K562 (cell line): Measurements from ENCODE around the gene SIRPA. TPM values are rescaled to one million over a fixed set of nuclear protein-coding genes. Genes with fewer than 3 reads are reported as not detected.

ENCODE experiments used
- C11orf30 ChIP-seq: fragments of 450-650 bp; IDR thresholded peaks from 2 replicates; pipeline ENCODE4 v1.6.1; 2016; ENCODE audit warnings: low read depth, mild to moderate bottlenecking
- CEBPG ChIP-seq, 3 experiments: fragments of 200-800 bp in 1 of 3; sonication (Bioruptor generic) in 1 of 3; sonication (generic) in 1 of 3; formaldehyde crosslinking in 1 of 3; IDR thresholded peaks in 2 of 3; conservative IDR thresholded peaks in 1 of 3; 2 replicates each; pipeline versions ENCODE4 v1.6.1 to v1.8.0; 2016 to 2022; ENCODE audit warnings: missing compliant biosample characterization in 2 of 3, missing genetic modification characterization in 2 of 3, mild to moderate bottlenecking in 1 of 3, missing genetic modification reagents in 1 of 3
- CREBBP ChIP-seq: IDR thresholded peaks from one replicate; pipeline ENCODE4 v1.6.1; 2012; ENCODE audit warnings: low read depth, mild to moderate bottlenecking, control low read depth, inconsistent platforms, low read length
- CREM ChIP-seq: IDR thresholded peaks from 2 replicates; pipeline ENCODE4 v1.6.1; 2014; ENCODE audit warnings: antibody characterized with exemption, low read depth
- DDX20 ChIP-seq: fragments of 450-650 bp; IDR thresholded peaks from 2 replicates; pipeline ENCODE4 v1.6.1; 2016; ENCODE audit warnings: missing genetic modification characterization, low read depth, mild to moderate bottlenecking, missing compliant biosample characterization, moderate library complexity
- E2F6 ChIP-seq, 2 experiments: IDR thresholded peaks; 2 replicates each; pipeline ENCODE4 v1.6.1; 2011; ENCODE audit warnings: borderline replicate concordance in 1 of 2, control low read depth in 1 of 2, low read depth in 1 of 2, low read length in 1 of 2, mild to moderate bottlenecking in 1 of 2, mixed read lengths in 1 of 2, moderate library complexity in 1 of 2; ENCODE audit not compliant: insufficient read depth in 1 of 2, insufficient read length in 1 of 2, poor library complexity in 1 of 2, severe bottlenecking in 1 of 2; ENCODE audit errors: extremely low read depth in 1 of 2
- HES1 ChIP-seq: fragments of 450-650 bp; IDR thresholded peaks from 2 replicates; pipeline ENCODE4 v1.6.1; 2016; ENCODE audit warnings: low read depth, mild to moderate bottlenecking, moderate library complexity
- IFI16 ChIP-seq: fragments of 250-450 bp; sonication (Bioruptor Pico); IDR thresholded peaks from 2 replicates; pipeline ENCODE4 v2.1.2; 2022; ENCODE audit warnings: mild to moderate bottlenecking, inconsistent platforms
- MYNN ChIP-seq, 2 experiments: sonication (generic); formaldehyde crosslinking in 1 of 2; IDR thresholded peaks; 2 replicates each; pipeline versions ENCODE4 v1.5.0 to v1.6.1; 2016 to 2020; ENCODE audit warnings: antibody characterized with exemption in 1 of 2, missing genetic modification reagents in 1 of 2
- RAD51 ChIP-seq: fragments of 450-650 bp; IDR thresholded peaks from 2 replicates; pipeline ENCODE4 v1.7.1; 2016; ENCODE audit warnings: low read depth, mild to moderate bottlenecking, borderline replicate concordance
- RCOR1 ChIP-seq, 2 experiments: IDR thresholded peaks; 2 replicates each; pipeline ENCODE4 v1.6.1; 2012; ENCODE audit warnings: low read depth in 2 of 2, low read length in 2 of 2, borderline replicate concordance in 1 of 2, improper control_type of control experiment in 1 of 2
- RNF2 ChIP-seq: sonication (generic); IDR thresholded peaks from 2 replicates; pipeline ENCODE4 v1.6.1; 2016
- TEAD4 ChIP-seq, 2 experiments: sonication (generic) in 1 of 2; formaldehyde crosslinking in 1 of 2; IDR thresholded peaks; 2 replicates each; pipeline versions ENCODE4 v1.6.1 to v1.8.0; 2012 to 2022; ENCODE audit warnings: borderline replicate concordance in 1 of 2, inconsistent platforms in 1 of 2, low read length in 1 of 2, mild to moderate bottlenecking in 1 of 2, missing genetic modification reagents in 1 of 2
- TFAP4 ChIP-seq: sonication (generic); formaldehyde crosslinking; IDR thresholded peaks from 2 replicates; pipeline ENCODE4 v1.8.0; 2022; ENCODE audit warnings: missing genetic modification reagents, mild to moderate bottlenecking, moderate library complexity, borderline replicate concordance
- USF2 ChIP-seq: sonication (generic); formaldehyde crosslinking; IDR thresholded peaks from 2 replicates; pipeline ENCODE4 v1.5.0; 2020; ENCODE audit warnings: missing genetic modification reagents
- XRCC5 ChIP-seq: fragments of 200-400 bp; formaldehyde crosslinking; IDR thresholded peaks from 2 replicates; pipeline ENCODE4 v1.6.1; 2017; ENCODE audit warnings: low read depth, mild to moderate bottlenecking, low read length
- ZNF253 ChIP-seq: fragments of 250-450 bp; sonication (Bioruptor Pico); conservative IDR thresholded peaks from 2 replicates; pipeline ENCODE4 v1.6.1; 2021; ENCODE audit warnings: mild to moderate bottlenecking
- ZSCAN29 ChIP-seq: fragments of 450-650 bp; IDR thresholded peaks from 2 replicates; pipeline ENCODE4 v1.6.1; 2017
- polyA plus RNA-seq, 8 experiments: library from polyadenylated mRNA; depleted of rRNA in 4 of 8; stranded (reverse) in 5 of 8; unstranded in 3 of 8; fragments of >200 nt; fragmentation: Nextera tagmentation in 2 of 8; fragmentation: Illumina TruSeq in 1 of 8; extraction: Ambion mirVana in 2 of 8; extraction: Trizol in 1 of 8; gene quantifications; 2 replicates each; pipeline versions ENCODE4 v1.2.1 to v1.2.3, GENCODE V29; 2011 to 2014; ENCODE audit warnings: inconsistent platforms in 1 of 8, missing spikeins in 1 of 8
- total RNA-seq, 7 experiments: library from RNA; depleted of rRNA in 6 of 7; stranded (reverse); fragments of >200 nt in 6 of 7; fragmentation: Illumina TruSeq in 2 of 7; extraction: Trizol in 2 of 7; gene quantifications; 2 replicates each; pipeline versions ENCODE4 v1.2.1 to v1.2.3, GENCODE V29; 2011 to 2021; ENCODE audit warnings: low replicate concordance in 1 of 7
- TF ChIP-seq, protein P1 (sequence below): sonication (generic); formaldehyde crosslinking; IDR thresholded peaks from 2 replicates; pipeline ENCODE4 v1.9.0; 2022; ENCODE audit warnings: mild to moderate bottlenecking, missing genetic modification reagents
- TF ChIP-seq, protein P2 (sequence below): sonication (generic); formaldehyde crosslinking; IDR thresholded peaks from 2 replicates; pipeline ENCODE4 v1.8.1; 2023; ENCODE audit warnings: mild to moderate bottlenecking, missing genetic modification reagents, moderate library complexity

Gene SIRPA
- total and polyA plus RNA-seq, 9 of the 15 experiments (the other 6 are each of a cell fraction or from before 2014, with no cell fraction given): 0.01 to 0.40 (median 0.11) TPM; not detected in 2

GRCh38 chr20:1965520-1966351, 70.5 kb downstream of the SIRPA start (continued):
- TF ChIP-seq TFAP4 (CRISPR knock-in tag) (peak; percentile 18; the same call in 1 of the 2 replicates), ZNF253 (CRISPR knock-in tag) (no peak), C11orf30 (no peak), CEBPG (CRISPR knock-in tag; IDR thresholded peaks at IDR 0.05) (no peak), CEBPG (tag; conservative IDR thresholded peaks at IDR 0.05 in 1 of 2, IDR thresholded peaks at IDR 0.05 in 1 of 2) (peak; percentile 23 to 34; a peak in 3 of 4 replicates), XRCC5 (no peak), E2F6 (IDR thresholded peaks at IDR 0.05; ENCODE audit: borderline replicate concordance in 1 of 2, extremely low read depth in 1 of 2, insufficient read depth in 1 of 2, insufficient read length in 1 of 2, low read depth in 1 of 2, low read length in 1 of 2, poor library complexity in 1 of 2, severe bottlenecking in 1 of 2) (peak in 1 of 2 experiments; percentile 34), DDX20 (no peak), TEAD4 (IDR thresholded peaks at IDR 0.05; ENCODE audit: low read length) (no peak), TEAD4 (CRISPR knock-in tag; IDR thresholded peaks at IDR 0.05; ENCODE audit: borderline replicate concordance) (no peak), RNF2 (no peak), ZSCAN29 (no peak), HES1 (no peak), CREM (peak; percentile 39; the same call in 1 of the 2 replicates), CREBBP (no peak), USF2 (CRISPR knock-in tag) (peak; percentile 65), MYNN (IDR thresholded peaks at IDR 0.05) (no peak), MYNN (CRISPR knock-in tag; IDR thresholded peaks at IDR 0.05) (no peak), RAD51 (peak; percentile 42; the same call in 1 of the 2 replicates), IFI16 (no peak), RCOR1 (IDR thresholded peaks at IDR 0.05; ENCODE audit: borderline replicate concordance in 1 of 2, low read depth in 2 of 2, low read length in 2 of 2) (0 out of 4 replicates have a peak, but pooled peaks of 1 of the 2 experiments have one; percentile 13)
- TF ChIP-seq, protein P1, sequence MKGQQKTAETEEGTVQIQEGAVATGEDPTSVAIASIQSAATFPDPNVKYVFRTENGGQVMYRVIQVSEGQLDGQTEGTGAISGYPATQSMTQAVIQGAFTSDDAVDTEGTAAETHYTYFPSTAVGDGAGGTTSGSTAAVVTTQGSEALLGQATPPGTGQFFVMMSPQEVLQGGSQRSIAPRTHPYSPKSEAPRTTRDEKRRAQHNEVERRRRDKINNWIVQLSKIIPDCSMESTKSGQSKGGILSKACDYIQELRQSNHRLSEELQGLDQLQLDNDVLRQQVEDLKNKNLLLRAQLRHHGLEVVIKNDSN (CRISPR knock-in tag): peak; percentile 75
- TF ChIP-seq, protein P2, sequence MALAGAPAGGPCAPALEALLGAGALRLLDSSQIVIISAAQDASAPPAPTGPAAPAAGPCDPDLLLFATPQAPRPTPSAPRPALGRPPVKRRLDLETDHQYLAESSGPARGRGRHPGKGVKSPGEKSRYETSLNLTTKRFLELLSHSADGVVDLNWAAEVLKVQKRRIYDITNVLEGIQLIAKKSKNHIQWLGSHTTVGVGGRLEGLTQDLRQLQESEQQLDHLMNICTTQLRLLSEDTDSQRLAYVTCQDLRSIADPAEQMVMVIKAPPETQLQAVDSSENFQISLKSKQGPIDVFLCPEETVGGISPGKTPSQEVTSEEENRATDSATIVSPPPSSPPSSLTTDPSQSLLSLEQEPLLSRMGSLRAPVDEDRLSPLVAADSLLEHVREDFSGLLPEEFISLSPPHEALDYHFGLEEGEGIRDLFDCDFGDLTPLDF (CRISPR knock-in tag): no peak
